ENCODE results near the gene SFI1. TPM values are rescaled to one million over a fixed set of nuclear protein-coding genes. Genes with fewer than 3 reads are reported as not detected.

The SFI1 gene
- total RNA-seq, 1 donor from 2014 or later = 13.6 TPM

- H3K27me3 Mint-ChIP-seq (ENCODE audit: low read depth, unreplicated experiment) = no peaks in the 10 kb centered on the region
- no peak for TF ChIP-seq EZH2 (IDR thresholded peaks at IDR 0.05; ENCODE audit: insufficient read depth, low read length)
- no peak for TF ChIP-seq CTCF (IDR thresholded peaks at IDR 0.05; ENCODE audit: insufficient read depth, low read depth, low read length)
Measured at GRCh38 chr22:31618471-31619176, 122.3 kb downstream of the SFI1 start.

GRCh38 chr22:31619611-31620300, 123.4 kb downstream of the SFI1 start:
- Histone ChIP-seq H3K9me3 (ENCODE audit: insufficient read depth, low read depth, low read length) (no peaks in the 10 kb centered on the region), H2AFZ (ENCODE audit: low read depth, low read length) (no peak overlapping the region), H3K36me3 (ENCODE audit: insufficient read depth, low read length) (peaks cover 11% of the 10 kb centered on the region), H3K9ac (ENCODE audit: low read length) (no peak overlapping the region), H3K27ac (ENCODE audit: low read depth, low read length) (no peak overlapping the region), H3K4me2 (ENCODE audit: low read length) (no peak overlapping the region), H3K79me2 (ENCODE audit: insufficient read depth, low read length) (peaks cover 37% of the 10 kb centered on the region), H3K27me3 (ENCODE audit: insufficient read depth, low read length) (no peaks in the 10 kb centered on the region), H3K4me3 (ENCODE audit: insufficient read depth, low read depth, low read length) (no peak overlapping the region), H4K20me1 (ENCODE audit: insufficient read depth, low read length) (peaks cover 61% of the 10 kb centered on the region), H3K4me1 (ENCODE audit: insufficient read depth, low read length) (no peaks in the 10 kb centered on the region)
- DNase-seq (ENCODE audit: low read depth) (no peak), FAIRE-seq (no peak)
- Mint-ChIP-seq H3K4me1 (ENCODE audit: low read depth, unreplicated experiment) (peaks cover 9% of the 10 kb centered on the region), H3K27me3 (ENCODE audit: low read depth, unreplicated experiment) (no peaks in the 10 kb centered on the region), H3K36me3 (ENCODE audit: low read depth, unreplicated experiment) (peaks cover 19% of the 10 kb centered on the region), H3K4me3 (ENCODE audit: unreplicated experiment) (no peak overlapping the region), H3K9me3 (ENCODE audit: unreplicated experiment) (no peaks in the 10 kb centered on the region), H3K27ac (ENCODE audit: unreplicated experiment) (no peak overlapping the region)
- no peak for TF ChIP-seq EZH2 (IDR thresholded peaks at IDR 0.05; ENCODE audit: insufficient read depth, low read length)
- no peak for TF ChIP-seq CTCF (IDR thresholded peaks at IDR 0.05; ENCODE audit: insufficient read depth, low read depth, low read length)

More at GRCh38 chr22:31618471-31619176, 122.3 kb downstream of the SFI1 start:
- Histone ChIP-seq H3K4me3 (ENCODE audit: insufficient read depth, low read depth, low read length) (no peak overlapping the region), H2AFZ (ENCODE audit: low read depth, low read length) (no peak overlapping the region), H3K9ac (ENCODE audit: low read length) (no peak overlapping the region), H3K4me1 (ENCODE audit: insufficient read depth, low read length) (peaks cover 2% of the 10 kb centered on the region), H4K20me1 (ENCODE audit: insufficient read depth, low read length) (peaks cover 50% of the 10 kb centered on the region), H3K9me3 (ENCODE audit: insufficient read depth, low read depth, low read length) (no peaks in the 10 kb centered on the region), H3K4me2 (ENCODE audit: low read length) (no peak overlapping the region), H3K36me3 (ENCODE audit: insufficient read depth, low read length) (peaks cover 11% of the 10 kb centered on the region), H3K27ac (ENCODE audit: low read depth, low read length) (no peak overlapping the region), H3K79me2 (ENCODE audit: insufficient read depth, low read length) (peaks cover 26% of the 10 kb centered on the region), H3K27me3 (ENCODE audit: insufficient read depth, low read length) (no peaks in the 10 kb centered on the region)
- peaks cover 19% of the 10 kb centered on the region for H3K36me3 Mint-ChIP-seq (ENCODE audit: low read depth, unreplicated experiment)
- DNase-seq (ENCODE audit: low read depth) = no peak
- FAIRE-seq = no peak
- no peak overlapping the region for H3K27ac Mint-ChIP-seq (ENCODE audit: unreplicated experiment)
- no peak overlapping the region for H3K4me3 Mint-ChIP-seq (ENCODE audit: unreplicated experiment)
- H3K4me1 Mint-ChIP-seq (ENCODE audit: low read depth, unreplicated experiment) = peaks cover 6% of the 10 kb centered on the region
- H3K9me3 Mint-ChIP-seq (ENCODE audit: unreplicated experiment) = no peaks in the 10 kb centered on the region
